Spleen (tissue), 7 donors: ENCODE data around the gene STARD13.

Source experiments
- POLR2A ChIP-seq, 3 donors: fragments of 450-650 bp; IDR thresholded peaks; one replicate each; pipeline ENCODE4 v1.5.1; 2017; ENCODE audit warnings: antibody characterized with exemption in 3 of 3, mild to moderate bottlenecking in 1 of 3
- TF ChIP-seq, protein P1 (sequence below), 11 experiments: fragments of 200-600 bp in 7 of 11; fragments of 450-650 bp in 4 of 11; sonication (generic) in 4 of 11; IDR thresholded peaks in 8 of 11; conservative IDR thresholded peaks in 3 of 11; 1 replicate in 7 of 11; 2 replicates in 4 of 11; pipeline versions ENCODE4 v1.4.0 to v1.8.0; 2016 to 2021; ENCODE audit warnings: antibody characterized with exemption in 11 of 11, inconsistent platforms in 4 of 11, mild to moderate bottlenecking in 1 of 11
- donor health status: DM: no; HTN: no; CAD: no; lungs with moderate emphysema.
- donor health status: DM: no; HTN: no; CAD: no.
- donor health status: DM: no; HTN: no; CAD: no.

DNA sequence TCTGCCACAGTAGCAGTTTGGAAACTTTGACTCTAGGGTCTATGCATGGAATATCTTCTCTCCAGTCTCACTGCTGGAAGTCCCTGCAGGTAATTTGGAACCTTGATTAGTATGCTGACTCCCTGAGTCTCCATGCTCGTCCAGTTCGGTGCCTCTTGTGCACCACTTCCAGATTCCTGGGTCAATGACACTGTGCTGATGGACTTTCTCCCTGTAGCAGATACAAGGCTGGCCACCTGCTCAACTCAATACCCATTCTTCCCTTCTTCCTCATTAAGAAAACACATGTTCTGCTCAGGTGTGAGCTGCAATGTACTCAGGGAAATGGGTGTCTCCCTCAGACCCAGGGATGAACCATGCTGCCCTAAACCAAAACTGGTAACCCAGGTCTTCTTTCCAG lies 170.3 kb downstream of the STARD13 start:
- TF ChIP-seq, protein P1, sequence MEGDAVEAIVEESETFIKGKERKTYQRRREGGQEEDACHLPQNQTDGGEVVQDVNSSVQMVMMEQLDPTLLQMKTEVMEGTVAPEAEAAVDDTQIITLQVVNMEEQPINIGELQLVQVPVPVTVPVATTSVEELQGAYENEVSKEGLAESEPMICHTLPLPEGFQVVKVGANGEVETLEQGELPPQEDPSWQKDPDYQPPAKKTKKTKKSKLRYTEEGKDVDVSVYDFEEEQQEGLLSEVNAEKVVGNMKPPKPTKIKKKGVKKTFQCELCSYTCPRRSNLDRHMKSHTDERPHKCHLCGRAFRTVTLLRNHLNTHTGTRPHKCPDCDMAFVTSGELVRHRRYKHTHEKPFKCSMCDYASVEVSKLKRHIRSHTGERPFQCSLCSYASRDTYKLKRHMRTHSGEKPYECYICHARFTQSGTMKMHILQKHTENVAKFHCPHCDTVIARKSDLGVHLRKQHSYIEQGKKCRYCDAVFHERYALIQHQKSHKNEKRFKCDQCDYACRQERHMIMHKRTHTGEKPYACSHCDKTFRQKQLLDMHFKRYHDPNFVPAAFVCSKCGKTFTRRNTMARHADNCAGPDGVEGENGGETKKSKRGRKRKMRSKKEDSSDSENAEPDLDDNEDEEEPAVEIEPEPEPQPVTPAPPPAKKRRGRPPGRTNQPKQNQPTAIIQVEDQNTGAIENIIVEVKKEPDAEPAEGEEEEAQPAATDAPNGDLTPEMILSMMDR (IDR thresholded peaks at IDR 0.05 in 8 of 11, conservative IDR thresholded peaks at IDR 0.05 in 3 of 11), result no peak
- no peak for TF ChIP-seq POLR2A (IDR thresholded peaks at IDR 0.05)
